K562 (cell line): Measurements from ENCODE around the gene NOPCHAP1. TPM values are rescaled to one million over a fixed set of nuclear protein-coding genes. Genes with fewer than 3 reads are reported as not detected.

Experiments used
- ATAC-seq: fragments of 200-7000 bp; cut with Tn5 transposase; 3 replicates; pipeline ENCODE4 v1.9.1; 2020; ENCODE audit warnings: moderate library complexity
- BruUV-seq: library from RNA; stranded (reverse); fragments of 400-500 nt; replicated peaks from 2 replicates; lab custom pipeline; 2021; lab: Mats Ljungman, UMichigan
- CTCF ChIA-PET: fragments of 300-600 bp; formaldehyde crosslinking; extraction: SDS; loops from one replicate; lab custom pipeline; 2021; ENCODE audit warnings: low intra/inter-chr PET ratio; lab: Yijun Ruan, JAX
- POLR2A ChIA-PET: fragments of 300-600, 350-650 bp; sonication (Branson Sonifier 250); formaldehyde crosslinking; extraction: SDS; loops from one replicate; lab custom pipeline; 2021; ENCODE audit warnings: antibody characterized with exemption, inconsistent platforms; lab: Yijun Ruan, JAX
- DNase-seq, 4 experiments: peaks; one replicate each; pipeline versions ENCODE4 v3.0.0 to v3.0.0-alpha.2; 2011 to 2018; ENCODE audit warnings: low spot score in 3 of 4, mixed read lengths in 3 of 4; ENCODE audit errors: extremely low read depth in 1 of 4
- FAIRE-seq: peaks from 2 replicates; lab custom pipeline; 2011; peaks lifted over from hg19 to GRCh38; lab: Jason Lieb, UNC
- H2AFZ ChIP-seq: 2 replicates; pipeline ENCODE4 v1.6.0; 2011; ENCODE audit warnings: low read depth, low read length, control low read depth, inconsistent platforms
- H3K27ac ChIP-seq: fragments of 200-600 bp; 3 replicates; pipeline ENCODE4 v1.8.0; 2011; ENCODE audit warnings: low read depth, mild to moderate bottlenecking, control low read depth, inconsistent platforms, low read length, moderate library complexity, mixed read lengths; ENCODE audit errors: extremely low read depth
- H3K27me3 ChIP-seq, 2 experiments: fragments of 300-600 bp in 1 of 2; 2 replicates in 1 of 2; 3 replicates in 1 of 2; pipeline versions ENCODE4 v1.6.0 to v1.8.0; 2011; ENCODE audit warnings: inconsistent platforms in 2 of 2, low read length in 2 of 2, mild to moderate bottlenecking in 1 of 2, mixed read lengths in 1 of 2, moderate library complexity in 1 of 2; ENCODE audit not compliant: control insufficient read depth in 2 of 2, insufficient read depth in 2 of 2
- H3K36me3 ChIP-seq: fragments of 300-600 bp; 3 replicates; pipeline ENCODE4 v1.8.0; 2011; ENCODE audit warnings: mild to moderate bottlenecking, low read length, inconsistent platforms; ENCODE audit not compliant: control insufficient read depth, insufficient read depth
- H3K4me1 ChIP-seq, 2 experiments: fragments of 200-600 bp in 1 of 2; replicated peaks in 1 of 2; 2 replicates in 1 of 2; 3 replicates in 1 of 2; pipeline versions ENCODE4 v1.5.1 to v1.8.0; 2011; ENCODE audit warnings: inconsistent platforms in 2 of 2, low read length in 2 of 2, mild to moderate bottlenecking in 1 of 2, mixed read lengths in 1 of 2, moderate library complexity in 1 of 2; ENCODE audit not compliant: control insufficient read depth in 2 of 2, insufficient read depth in 2 of 2
- H3K4me2 ChIP-seq: 2 replicates; pipeline ENCODE4 v1.6.1; 2011; ENCODE audit warnings: low read length, control low read depth, inconsistent platforms, mixed read lengths; ENCODE audit not compliant: insufficient read depth
- H3K4me3 ChIP-seq: fragments of 200-600 bp; sonication (generic), shearing (Covaris generic); 2 replicates; pipeline ENCODE4 v1.5.1; 2016; ENCODE audit warnings: control low read depth, inconsistent platforms
- H3K79me2 ChIP-seq: fragments of 200-600 bp; 3 replicates; pipeline ENCODE4 v1.8.0; 2011; ENCODE audit warnings: low read length, inconsistent platforms; ENCODE audit not compliant: control insufficient read depth, insufficient read depth
- H3K9ac ChIP-seq, 2 experiments: 2 replicates each; pipeline versions ENCODE4 v1.6.0 to v1.6.1; 2011; ENCODE audit warnings: low read depth in 2 of 2, low read length in 2 of 2, control low read depth in 1 of 2, inconsistent platforms in 1 of 2, mild to moderate bottlenecking in 1 of 2, mixed read lengths in 1 of 2; ENCODE audit not compliant: insufficient read depth in 1 of 2
- H3K9me1 ChIP-seq: one replicate; pipeline ENCODE4 v1.6.0; 2011; ENCODE audit warnings: inconsistent platforms, mild to moderate bottlenecking, low read length, moderate library complexity; ENCODE audit not compliant: control insufficient read depth, insufficient read depth
- H3K9me3 ChIP-seq: replicated peaks from 2 replicates; pipeline ENCODE4 v1.5.1; 2011; ENCODE audit warnings: low read depth, low read length, inconsistent platforms; ENCODE audit not compliant: control insufficient read depth, insufficient read depth
- H4K20me1 ChIP-seq: replicated peaks from 2 replicates; pipeline ENCODE4 v1.6.1; 2011; ENCODE audit warnings: low read length, inconsistent platforms, mixed read lengths; ENCODE audit not compliant: control insufficient read depth, insufficient read depth
- ATF6 ChIP-seq: sonication (generic); formaldehyde crosslinking; IDR thresholded peaks from 2 replicates; pipeline ENCODE4 v1.4.0; 2020; ENCODE audit warnings: mild to moderate bottlenecking, missing genetic modification reagents
- JUND ChIP-seq, 2 experiments: IDR thresholded peaks; 2 replicates in 1 of 2; 3 replicates in 1 of 2; pipeline ENCODE4 v1.6.1; 2011; ENCODE audit warnings: borderline replicate concordance in 2 of 2, low read depth in 2 of 2, low read length in 2 of 2, improper control_type of control experiment in 1 of 2, missing biosample characterization in 1 of 2, missing genetic modification characterization in 1 of 2, missing genetic modification reagents in 1 of 2
- PCBP2 ChIP-seq: fragments of 200-400 bp; formaldehyde crosslinking; IDR thresholded peaks from 2 replicates; pipeline ENCODE4 v1.6.1; 2018; ENCODE audit warnings: low read length, low read depth, mild to moderate bottlenecking, moderate library complexity; ENCODE audit not compliant: poor library complexity, severe bottlenecking
- RERE ChIP-seq: sonication (generic); formaldehyde crosslinking; IDR thresholded peaks from 2 replicates; pipeline ENCODE4 v1.8.0; 2023; ENCODE audit warnings: missing genetic modification reagents, mild to moderate bottlenecking, borderline replicate concordance
- WGBS: fragments of 100-300 bp; shearing (Covaris generic); methylation state at CpG from one replicate; pipeline ENCODE4 v1.1.6; 2016; ENCODE audit warnings: low coverage, mixed read lengths; ENCODE audit not compliant: insufficient coverage; ENCODE audit errors: missing lambda C conversion rate; 5-methylcytosine and 5-hydroxymethylcytosine counted together
- in situ Hi-C: fragments of 300-500 bp; cut with MboI; formaldehyde crosslinking; loops from 4 replicates; pipeline ENCODE4 v1.15.0; 2018; ENCODE audit warnings: inconsistent platforms, mixed read lengths
- intact Hi-C: fragments of 100-400 bp; cut with micrococcal nuclease; formaldehyde crosslinking; loops from 2 replicates; pipeline ENCODE4 v1.14.2; 2022
- polyA plus RNA-seq, 8 experiments: library from polyadenylated mRNA; depleted of rRNA in 4 of 8; stranded (reverse) in 5 of 8; unstranded in 3 of 8; fragments of >200 nt; fragmentation: Nextera tagmentation in 2 of 8; fragmentation: Illumina TruSeq in 1 of 8; extraction: Ambion mirVana in 2 of 8; extraction: Trizol in 1 of 8; gene quantifications; 2 replicates each; pipeline versions ENCODE4 v1.2.1 to v1.2.3, GENCODE V29; 2011 to 2014; ENCODE audit warnings: inconsistent platforms in 1 of 8, missing spikeins in 1 of 8
- total RNA-seq, 7 experiments: library from RNA; depleted of rRNA in 6 of 7; stranded (reverse); fragments of >200 nt in 6 of 7; fragmentation: Illumina TruSeq in 2 of 7; extraction: Trizol in 2 of 7; gene quantifications; 2 replicates each; pipeline versions ENCODE4 v1.2.1 to v1.2.3, GENCODE V29; 2011 to 2021; ENCODE audit warnings: low replicate concordance in 1 of 7

NOPCHAP1 gene
- total and polyA plus RNA-seq, 9 of the 15 experiments (the other 6 are each of a cell fraction or from before 2014, with no cell fraction given): 19.4 to 108 (median 33.4) TPM

- no peak for TF ChIP-seq RERE
Measured at GRCh38 chr12:105030820-105031807, 45.0 kb downstream of the NOPCHAP1 start (continued).

GRCh38 chr12:105032703-105033357 is 46.7 kb downstream of the NOPCHAP1 start:
- H3K79me2 ChIP-seq: no peaks in the 10 kb centered on the region
- ChIA-PET CTCF (no interaction called here), POLR2A (interaction anchor here (0.6 kb wide), 1 partner anchor 45 kb away, joined by 4 read pairs; no protein-coding TSS in a partner anchor)
- H3K4me3 ChIP-seq: no peak overlapping the region
- H3K9ac ChIP-seq: no peak overlapping the region
- in situ Hi-C loops (no loop called here), intact Hi-C loops (no loop called here)
- no peaks in the 10 kb centered on the region for H4K20me1 ChIP-seq
- H3K9me1 ChIP-seq: no peaks in the 10 kb centered on the region
- H3K36me3 ChIP-seq: 0 out of 3 replicates have a peak, but pooled peaks cover 4% of the 10 kb centered on the region
- no peak for ATAC-seq
- no peak overlapping the region for H2AFZ ChIP-seq
- H3K27ac ChIP-seq: no peak overlapping the region
- H3K4me2 ChIP-seq: no peak overlapping the region
- 71% methylated on average over 4 of the region's 4 CpGs for WGBS
- H3K9me3 ChIP-seq: no peaks in the 10 kb centered on the region
- no peaks in the 10 kb centered on the region for H3K27me3 ChIP-seq
- no peak for FAIRE-seq
- H3K4me1 ChIP-seq: no peaks in the 10 kb centered on the region
- DNase-seq: no peak
- BruUV-seq: no TSS peak
- TF ChIP-seq ATF6 (CRISPR knock-in tag) (no peak), JUND (IDR thresholded peaks at IDR 0.05; ENCODE audit: borderline replicate concordance, low read depth, low read length) (no peak), JUND (tag; IDR thresholded peaks at IDR 0.05; ENCODE audit: borderline replicate concordance, low read depth, low read length) (no peak), PCBP2 (no peak)
